ENCODE measurements around the gene ASTN1. TPM values are rescaled to one million over a fixed set of nuclear protein-coding genes. Genes with fewer than 3 reads are reported as not detected.

Gene ASTN1
- total and polyA plus RNA-seq, 9 donors: 1.1 to 14.8 (median 2.7) TPM

GRCh38 chr1:177137814-177138213 lies 26.7 kb downstream of the ASTN1 start:
- 56 to 61% (median 57%) methylated on average over 1 of the region's 1 CpG for WGBS, 3 donors
- no peak overlapping the region for H3K27ac ChIP-seq
- H3K9me3 ChIP-seq: no peaks in the 10 kb centered on the region
- H3K27me3 ChIP-seq: no peaks in the 10 kb centered on the region
- intact Hi-C loops (cut with DNase I): no loop called here
- no peak for DNase-seq
- H3K36me3 ChIP-seq: no peaks in the 10 kb centered on the region
- no peak overlapping the region for H3K4me3 ChIP-seq
- TF ChIP-seq POLR2A (IDR thresholded peaks at IDR 0.05) (no peak), EP300 (IDR thresholded peaks at IDR 0.05) (no peak)
- TF ChIP-seq, protein P1, sequence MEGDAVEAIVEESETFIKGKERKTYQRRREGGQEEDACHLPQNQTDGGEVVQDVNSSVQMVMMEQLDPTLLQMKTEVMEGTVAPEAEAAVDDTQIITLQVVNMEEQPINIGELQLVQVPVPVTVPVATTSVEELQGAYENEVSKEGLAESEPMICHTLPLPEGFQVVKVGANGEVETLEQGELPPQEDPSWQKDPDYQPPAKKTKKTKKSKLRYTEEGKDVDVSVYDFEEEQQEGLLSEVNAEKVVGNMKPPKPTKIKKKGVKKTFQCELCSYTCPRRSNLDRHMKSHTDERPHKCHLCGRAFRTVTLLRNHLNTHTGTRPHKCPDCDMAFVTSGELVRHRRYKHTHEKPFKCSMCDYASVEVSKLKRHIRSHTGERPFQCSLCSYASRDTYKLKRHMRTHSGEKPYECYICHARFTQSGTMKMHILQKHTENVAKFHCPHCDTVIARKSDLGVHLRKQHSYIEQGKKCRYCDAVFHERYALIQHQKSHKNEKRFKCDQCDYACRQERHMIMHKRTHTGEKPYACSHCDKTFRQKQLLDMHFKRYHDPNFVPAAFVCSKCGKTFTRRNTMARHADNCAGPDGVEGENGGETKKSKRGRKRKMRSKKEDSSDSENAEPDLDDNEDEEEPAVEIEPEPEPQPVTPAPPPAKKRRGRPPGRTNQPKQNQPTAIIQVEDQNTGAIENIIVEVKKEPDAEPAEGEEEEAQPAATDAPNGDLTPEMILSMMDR (IDR thresholded peaks at IDR 0.05): no peak
- no peaks in the 10 kb centered on the region for H3K4me1 ChIP-seq (ENCODE audit: insufficient read depth)

- Histone ChIP-seq H3K36me3 (no peaks in the 10 kb centered on the region), H3K27me3 (no peaks in the 10 kb centered on the region), H3K4me1 (ENCODE audit: insufficient read depth) (no peaks in the 10 kb centered on the region), H3K4me3 (no peak overlapping the region), H3K27ac (no peak overlapping the region), H3K9me3 (no peaks in the 10 kb centered on the region)
- TF ChIP-seq EP300 (IDR thresholded peaks at IDR 0.05) (no peak), POLR2A (IDR thresholded peaks at IDR 0.05) (no peak)
- TF ChIP-seq, protein P1 (IDR thresholded peaks at IDR 0.05): no peak
- DNase-seq: no peak
- WGBS, 3 donors: 76 to 81% (median 78%) methylated on average over 4 of the region's 4 CpGs
- intact Hi-C loops (cut with DNase I): no loop called here
These were observed 29.3 kb downstream of the ASTN1 start for GRCh38 chr1:177135250-177135649.

- Histone ChIP-seq H3K27me3 (no peaks in the 10 kb centered on the region), H3K4me1 (ENCODE audit: insufficient read depth) (no peaks in the 10 kb centered on the region), H3K4me3 (no peak overlapping the region), H3K27ac (no peak overlapping the region), H3K9me3 (no peaks in the 10 kb centered on the region), H3K36me3 (no peaks in the 10 kb centered on the region)
- TF ChIP-seq, protein P1 (IDR thresholded peaks at IDR 0.05): no peak
- TF ChIP-seq POLR2A (IDR thresholded peaks at IDR 0.05) (no peak), EP300 (IDR thresholded peaks at IDR 0.05) (no peak)
- 74 to 80% (median 80%) methylated on average over 4 of the region's 4 CpGs for WGBS, 3 donors
- DNase-seq: no peak
- intact Hi-C loops (cut with DNase I): no loop called here
These were observed 30.5 kb downstream of the ASTN1 start for GRCh38 chr1:177133977-177134538.

DNA sequence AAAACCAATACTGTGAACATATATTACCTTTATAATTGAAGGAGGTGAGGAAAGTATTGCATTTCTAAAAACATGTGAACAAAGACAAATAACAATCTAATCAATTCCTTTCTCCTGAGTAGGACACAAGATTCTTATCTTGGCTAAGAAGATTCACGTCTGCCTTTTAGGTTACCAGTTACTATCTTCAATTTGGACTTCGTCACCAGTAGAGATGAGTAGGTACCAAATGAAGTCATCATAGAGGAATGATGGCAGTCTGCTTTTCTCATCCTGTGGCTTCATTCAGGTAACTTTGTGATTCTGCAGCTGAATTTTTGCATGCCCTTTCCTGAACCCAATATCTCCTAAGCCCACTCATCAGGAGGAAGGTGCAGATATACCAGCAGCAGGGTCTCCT lies 32.4 kb downstream of the ASTN1 start:
- intact Hi-C loops (cut with DNase I): no loop called here
- Histone ChIP-seq H3K4me1 (ENCODE audit: insufficient read depth) (no peaks in the 10 kb centered on the region), H3K9me3 (no peaks in the 10 kb centered on the region), H3K4me3 (no peak overlapping the region), H3K36me3 (no peaks in the 10 kb centered on the region), H3K27ac (no peak overlapping the region), H3K27me3 (no peaks in the 10 kb centered on the region)
- WGBS, 3 donors: 89 to 92% (median 90%) methylated on average over 2 of the region's 2 CpGs
- DNase-seq: no peak
- TF ChIP-seq, protein P1 (IDR thresholded peaks at IDR 0.05): no peak
- no peak for TF ChIP-seq EP300 (IDR thresholded peaks at IDR 0.05)
- TF ChIP-seq POLR2A (IDR thresholded peaks at IDR 0.05): no peak
